Mammary epithelial cell (primary cell): ENCODE data around the gene CGNL1.

ENCODE experiments used
- CTCF ChIP-seq, 2 donors: IDR thresholded peaks in 1 of 2; conservative IDR thresholded peaks in 1 of 2; 2 replicates each; pipeline ENCODE4 v1.5.1; 2011 to 2012; ENCODE audit warnings: inconsistent platforms in 2 of 2, low read length in 2 of 2, mild to moderate bottlenecking in 2 of 2, control low read depth in 1 of 2, low read depth in 1 of 2; ENCODE audit not compliant: insufficient read depth in 1 of 2; ENCODE audit errors: extremely low read depth in 1 of 2
- EZH2 ChIP-seq: IDR thresholded peaks from 2 replicates; pipeline ENCODE4 v1.6.1; 2012; ENCODE audit warnings: low read length, inconsistent platforms, borderline replicate concordance

- TF ChIP-seq EZH2 (no peak), CTCF (conservative IDR thresholded peaks at IDR 0.05 in 1 of 2, IDR thresholded peaks at IDR 0.05 in 1 of 2; ENCODE audit: extremely low read depth in 1 of 2, insufficient read depth in 1 of 2, low read depth in 1 of 2, low read length in 2 of 2) (no peak)
Measured at GRCh38 chr15:57592426-57592825, 216.1 kb downstream of the CGNL1 start.
